ENCODE data around the gene LARGE1.

LARGE1 gene

GRCh38 chr22:33329398-33329797 lies 590.9 kb downstream of the LARGE1 start:
- no peaks in the 10 kb centered on the region for H3K9me3 ChIP-seq (ENCODE audit: low read length)
- H3K27me3 ChIP-seq (ENCODE audit: control insufficient read depth in 1 of 2, insufficient read depth in 2 of 2, low read length in 2 of 2): no peaks in the 10 kb centered on the region
- H3K4me1 ChIP-seq (ENCODE audit: insufficient read depth, low read length): no peaks in the 10 kb centered on the region
- H3K9ac ChIP-seq (ENCODE audit: low read length): no peak overlapping the region
- H3K4me3 ChIP-seq (ENCODE audit: low read depth in 1 of 2, low read length in 2 of 2): no peak overlapping the region
- H3K36me3 ChIP-seq (ENCODE audit: insufficient read depth, low read length): no peaks in the 10 kb centered on the region
- no peak overlapping the region for H3K27ac ChIP-seq (ENCODE audit: low read depth, low read length)

DNA sequence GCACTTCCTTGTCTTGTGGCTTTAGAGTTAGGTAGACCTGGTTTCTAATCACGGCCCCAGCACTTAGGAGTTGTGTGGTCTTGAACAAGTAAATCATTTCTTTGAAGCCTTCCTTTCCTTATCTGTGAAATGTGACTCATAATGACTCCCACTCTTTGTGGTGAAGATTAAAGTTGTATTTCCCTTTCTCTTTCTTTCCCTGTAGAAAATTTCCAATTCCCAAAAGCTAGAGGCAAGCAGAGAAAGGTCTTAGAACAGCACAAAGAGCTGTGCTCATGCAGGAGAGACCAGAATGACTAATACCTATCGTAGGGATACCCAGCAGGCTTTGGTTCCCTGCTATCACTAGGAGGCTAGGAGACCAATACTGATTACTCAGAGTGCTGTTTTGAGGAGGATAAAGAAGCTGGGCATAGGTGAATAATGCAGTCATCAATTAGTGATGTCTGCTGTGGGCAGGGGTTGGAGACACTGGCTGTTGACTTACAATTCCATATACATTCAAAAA lies 591.4 kb downstream of the LARGE1 start:
- Histone ChIP-seq H3K27me3 (ENCODE audit: control insufficient read depth in 1 of 2, insufficient read depth in 2 of 2, low read length in 2 of 2) (no peaks in the 10 kb centered on the region), H3K27ac (ENCODE audit: low read depth, low read length) (no peak overlapping the region), H3K9me3 (ENCODE audit: low read length) (no peaks in the 10 kb centered on the region), H3K36me3 (ENCODE audit: insufficient read depth, low read length) (no peaks in the 10 kb centered on the region), H3K4me3 (ENCODE audit: low read depth in 1 of 2, low read length in 2 of 2) (no peak overlapping the region), H3K9ac (ENCODE audit: low read length) (no peak overlapping the region), H3K4me1 (ENCODE audit: insufficient read depth, low read length) (no peaks in the 10 kb centered on the region)

GRCh38 chr22:33327348-33327860 lies 592.9 kb downstream of the LARGE1 start:
- Histone ChIP-seq H3K27ac (ENCODE audit: low read depth, low read length) (no peak overlapping the region), H3K36me3 (ENCODE audit: insufficient read depth, low read length) (peaks cover 4% of the 10 kb centered on the region), H3K4me1 (ENCODE audit: insufficient read depth, low read length) (no peaks in the 10 kb centered on the region), H3K9me3 (ENCODE audit: low read length) (no peaks in the 10 kb centered on the region), H3K9ac (ENCODE audit: low read length) (no peak overlapping the region), H3K4me3 (ENCODE audit: low read depth in 1 of 2, low read length in 2 of 2) (no peak overlapping the region), H3K27me3 (ENCODE audit: control insufficient read depth in 1 of 2, insufficient read depth in 2 of 2, low read length in 2 of 2) (no peaks in the 10 kb centered on the region)

- peaks cover 4% of the 10 kb centered on the region for H3K36me3 ChIP-seq (ENCODE audit: insufficient read depth, low read length)
- no peak overlapping the region for H3K27ac ChIP-seq (ENCODE audit: low read depth, low read length)
- H3K4me3 ChIP-seq (ENCODE audit: low read depth in 1 of 2, low read length in 2 of 2): no peak overlapping the region
- H3K9ac ChIP-seq (ENCODE audit: low read length): no peak overlapping the region
- H3K4me1 ChIP-seq (ENCODE audit: insufficient read depth, low read length): no peaks in the 10 kb centered on the region
- H3K9me3 ChIP-seq (ENCODE audit: low read length): no peaks in the 10 kb centered on the region
- H3K27me3 ChIP-seq (ENCODE audit: control insufficient read depth in 1 of 2, insufficient read depth in 2 of 2, low read length in 2 of 2): no peaks in the 10 kb centered on the region
Measured at GRCh38 chr22:33326540-33327295, 593.6 kb downstream of the LARGE1 start.

- Histone ChIP-seq H3K9me3 (ENCODE audit: low read length) (no peaks in the 10 kb centered on the region), H3K4me3 (ENCODE audit: low read depth in 1 of 2, low read length in 2 of 2) (no peak overlapping the region), H3K36me3 (ENCODE audit: insufficient read depth, low read length) (peaks cover 4% of the 10 kb centered on the region), H3K9ac (ENCODE audit: low read length) (no peak overlapping the region), H3K27ac (ENCODE audit: low read depth, low read length) (no peak overlapping the region), H3K4me1 (ENCODE audit: insufficient read depth, low read length) (no peaks in the 10 kb centered on the region), H3K27me3 (ENCODE audit: control insufficient read depth in 1 of 2, insufficient read depth in 2 of 2, low read length in 2 of 2) (no peaks in the 10 kb centered on the region)
Measured at GRCh38 chr22:33325232-33326004, 594.9 kb downstream of the LARGE1 start.

- H3K4me3 ChIP-seq (ENCODE audit: low read depth in 1 of 2, low read length in 2 of 2): no peak overlapping the region
- no peaks in the 10 kb centered on the region for H3K4me1 ChIP-seq (ENCODE audit: insufficient read depth, low read length)
- no peak overlapping the region for H3K27ac ChIP-seq (ENCODE audit: low read depth, low read length)
- no peak overlapping the region for H3K9ac ChIP-seq (ENCODE audit: low read length)
- H3K27me3 ChIP-seq (ENCODE audit: control insufficient read depth in 1 of 2, insufficient read depth in 2 of 2, low read length in 2 of 2): no peaks in the 10 kb centered on the region
- peaks cover 4% of the 10 kb centered on the region for H3K36me3 ChIP-seq (ENCODE audit: insufficient read depth, low read length)
- H3K9me3 ChIP-seq (ENCODE audit: low read length): no peaks in the 10 kb centered on the region
Measured at GRCh38 chr22:33324228-33324627, 596.0 kb downstream of the LARGE1 start.

- no peaks in the 10 kb centered on the region for H3K9me3 ChIP-seq (ENCODE audit: low read length)
- no peaks in the 10 kb centered on the region for H3K4me1 ChIP-seq (ENCODE audit: insufficient read depth, low read length)
- H3K36me3 ChIP-seq (ENCODE audit: insufficient read depth, low read length): peaks cover 4% of the 10 kb centered on the region
- no peak overlapping the region for H3K9ac ChIP-seq (ENCODE audit: low read length)
- H3K27ac ChIP-seq (ENCODE audit: low read depth, low read length): no peak overlapping the region
- H3K4me3 ChIP-seq (ENCODE audit: low read depth in 1 of 2, low read length in 2 of 2): no peak overlapping the region
- H3K27me3 ChIP-seq (ENCODE audit: control insufficient read depth in 1 of 2, insufficient read depth in 2 of 2, low read length in 2 of 2): no peaks in the 10 kb centered on the region
Measured at GRCh38 chr22:33321466-33321865, 598.8 kb downstream of the LARGE1 start.

DNA sequence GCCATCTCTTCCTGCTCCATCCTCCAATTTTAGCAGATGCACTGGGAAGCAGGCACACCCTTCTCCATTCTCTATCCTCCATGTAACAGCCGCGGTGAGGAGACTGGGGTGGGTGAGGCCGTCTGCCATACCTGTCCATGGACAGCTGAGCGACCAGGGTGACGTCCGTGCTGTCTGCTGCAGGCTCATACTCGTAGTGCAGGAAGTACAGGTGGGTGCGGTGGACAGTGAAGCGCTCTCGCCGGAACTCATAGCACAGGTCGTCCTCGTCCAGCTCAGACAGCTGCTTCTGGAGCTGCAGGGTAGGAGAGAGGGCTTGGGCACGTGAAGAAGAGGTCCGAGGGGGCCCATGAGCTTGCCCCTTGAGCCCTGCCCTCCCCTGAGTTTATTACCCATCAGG lies 604.3 kb downstream of the LARGE1 start:
- H3K27me3 ChIP-seq (ENCODE audit: control insufficient read depth in 1 of 2, insufficient read depth in 2 of 2, low read length in 2 of 2): no peaks in the 10 kb centered on the region
- H3K9me3 ChIP-seq (ENCODE audit: low read length): no peaks in the 10 kb centered on the region
- no peaks in the 10 kb centered on the region for H3K4me1 ChIP-seq (ENCODE audit: insufficient read depth, low read length)
- H3K4me3 ChIP-seq (ENCODE audit: low read depth in 1 of 2, low read length in 2 of 2): no peak overlapping the region
- H3K9ac ChIP-seq (ENCODE audit: low read length): no peak overlapping the region
- no peak overlapping the region for H3K27ac ChIP-seq (ENCODE audit: low read depth, low read length)
- peaks cover 13% of the 10 kb centered on the region for H3K36me3 ChIP-seq (ENCODE audit: insufficient read depth, low read length)

DNA sequence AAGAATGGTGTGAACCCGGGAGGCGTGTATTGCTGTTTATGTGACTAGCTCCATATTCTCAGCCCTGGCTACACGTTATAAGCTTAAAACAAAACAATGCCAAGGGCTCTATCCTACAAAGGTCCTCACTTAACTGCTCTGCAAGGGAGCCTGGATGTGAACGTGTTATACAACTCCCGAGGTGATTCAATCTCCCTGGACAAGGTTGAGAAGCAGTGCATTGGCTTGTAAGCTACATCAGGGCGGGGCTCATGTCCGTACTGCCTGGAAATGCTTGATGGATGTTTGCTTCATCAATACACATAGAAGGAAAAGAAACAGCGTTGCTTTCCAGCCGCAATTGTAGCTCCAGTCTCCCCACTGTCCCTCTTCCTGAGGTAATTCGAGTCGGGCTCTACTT lies 605.2 kb downstream of the LARGE1 start:
- Histone ChIP-seq H3K9me3 (ENCODE audit: low read length) (no peaks in the 10 kb centered on the region), H3K9ac (ENCODE audit: low read length) (no peak overlapping the region), H3K27me3 (ENCODE audit: control insufficient read depth in 1 of 2, insufficient read depth in 2 of 2, low read length in 2 of 2) (no peaks in the 10 kb centered on the region), H3K4me1 (ENCODE audit: insufficient read depth, low read length) (no peaks in the 10 kb centered on the region), H3K4me3 (ENCODE audit: low read depth in 1 of 2, low read length in 2 of 2) (no peak overlapping the region), H3K36me3 (ENCODE audit: insufficient read depth, low read length) (peaks cover 13% of the 10 kb centered on the region), H3K27ac (ENCODE audit: low read depth, low read length) (no peak overlapping the region)

- no peaks in the 10 kb centered on the region for H3K27me3 ChIP-seq (ENCODE audit: control insufficient read depth in 1 of 2, insufficient read depth in 2 of 2, low read length in 2 of 2)
- H3K9ac ChIP-seq (ENCODE audit: low read length): no peak overlapping the region
- peaks cover 13% of the 10 kb centered on the region for H3K36me3 ChIP-seq (ENCODE audit: insufficient read depth, low read length)
- H3K27ac ChIP-seq (ENCODE audit: low read depth, low read length): no peak overlapping the region
- no peaks in the 10 kb centered on the region for H3K4me1 ChIP-seq (ENCODE audit: insufficient read depth, low read length)
- no peaks in the 10 kb centered on the region for H3K9me3 ChIP-seq (ENCODE audit: low read length)
- no peak overlapping the region for H3K4me3 ChIP-seq (ENCODE audit: low read depth in 1 of 2, low read length in 2 of 2)
Measured at GRCh38 chr22:33314316-33314715, 606.0 kb downstream of the LARGE1 start.

DNA sequence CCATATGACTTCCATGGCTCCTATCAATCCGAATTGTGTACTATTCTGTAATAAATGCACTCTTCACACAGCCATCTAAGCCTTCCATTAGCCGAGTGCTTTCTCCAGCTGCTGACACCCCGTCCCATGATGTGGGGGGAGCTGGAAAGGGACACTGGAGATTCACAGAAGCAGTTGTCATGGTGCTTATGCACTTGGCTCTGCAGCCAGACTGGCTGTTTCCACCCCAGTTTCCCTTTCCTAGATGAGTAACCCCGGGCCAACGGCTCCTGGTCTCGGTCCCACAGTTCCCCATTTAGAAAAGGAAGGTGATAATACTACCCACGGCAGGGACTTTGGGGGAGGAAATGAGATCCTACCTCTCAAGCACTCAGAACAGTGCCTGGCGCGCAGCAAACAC lies 617.2 kb downstream of the LARGE1 start:
- H3K4me1 ChIP-seq (ENCODE audit: insufficient read depth, low read length): peaks cover 11% of the 10 kb centered on the region
- no peak overlapping the region for H3K27ac ChIP-seq (ENCODE audit: low read depth, low read length)
- no peaks in the 10 kb centered on the region for H3K27me3 ChIP-seq (ENCODE audit: control insufficient read depth in 1 of 2, insufficient read depth in 2 of 2, low read length in 2 of 2)

More for the DNA sequence above, 617.2 kb downstream of the LARGE1 start:
- Histone ChIP-seq H3K9me3 (ENCODE audit: low read length) (no peaks in the 10 kb centered on the region), H3K4me3 (ENCODE audit: low read depth in 1 of 2, low read length in 2 of 2) (no peak overlapping the region), H3K9ac (ENCODE audit: low read length) (no peak overlapping the region), H3K36me3 (ENCODE audit: insufficient read depth, low read length) (peaks cover 10% of the 10 kb centered on the region)
